Stimulated activated CD8-positive, alpha-beta memory T cell treated with anti-CD3 and anti-CD28 coated beads, Interleukin-12 subunit alpha, Interleukin-12 subunit beta, amount 100 ng/mL, for 1 hour (primary cell): ENCODE results near the gene CSF3.

Experiments used
- DNase-seq: peaks from one replicate; pipeline ENCODE4 v3.0.0-alpha.2; 2020; ENCODE audit warnings: low read depth

Gene CSF3

DNA sequence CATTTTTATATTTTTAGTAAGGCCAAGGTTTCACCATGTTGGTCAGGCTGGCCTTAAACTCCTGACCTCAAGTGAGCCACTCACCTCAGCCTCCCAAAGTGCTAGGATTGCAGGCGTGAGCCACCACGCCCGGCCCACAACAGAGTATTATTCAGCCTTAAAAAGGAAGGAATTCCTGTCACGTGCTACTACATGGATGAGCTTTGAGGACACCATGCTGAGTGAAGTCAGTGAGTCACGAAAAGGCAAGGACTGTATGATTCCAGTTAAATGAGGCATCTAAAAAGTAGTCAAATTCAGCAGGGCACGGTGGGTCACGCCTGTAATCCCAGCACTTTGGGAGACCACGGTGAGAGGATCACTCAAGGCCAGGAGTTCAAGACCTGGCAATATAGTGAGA is 9.7 kb downstream of the CSF3 start:
- no peak for DNase-seq

DNA sequence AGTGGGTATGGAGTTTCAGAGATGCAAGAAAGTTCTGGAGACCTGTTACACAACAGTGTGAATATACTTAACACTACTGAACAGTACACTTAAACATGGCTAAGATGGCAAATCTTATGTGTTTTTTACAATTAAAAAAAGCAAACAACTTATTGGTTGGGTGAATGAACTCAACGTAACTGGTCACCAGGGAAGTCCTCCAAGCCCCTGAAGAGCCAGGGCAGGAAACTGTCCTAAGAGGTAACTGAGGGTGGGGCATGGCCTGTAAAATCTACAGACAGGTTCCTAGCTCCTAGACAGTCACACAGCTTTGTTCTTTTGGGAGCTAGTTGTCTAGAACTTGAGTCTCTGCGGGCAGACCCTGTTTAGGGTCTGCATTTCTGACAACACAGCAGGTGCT is 10.3 kb downstream of the CSF3 start:
- DNase-seq, result no peak

DNA sequence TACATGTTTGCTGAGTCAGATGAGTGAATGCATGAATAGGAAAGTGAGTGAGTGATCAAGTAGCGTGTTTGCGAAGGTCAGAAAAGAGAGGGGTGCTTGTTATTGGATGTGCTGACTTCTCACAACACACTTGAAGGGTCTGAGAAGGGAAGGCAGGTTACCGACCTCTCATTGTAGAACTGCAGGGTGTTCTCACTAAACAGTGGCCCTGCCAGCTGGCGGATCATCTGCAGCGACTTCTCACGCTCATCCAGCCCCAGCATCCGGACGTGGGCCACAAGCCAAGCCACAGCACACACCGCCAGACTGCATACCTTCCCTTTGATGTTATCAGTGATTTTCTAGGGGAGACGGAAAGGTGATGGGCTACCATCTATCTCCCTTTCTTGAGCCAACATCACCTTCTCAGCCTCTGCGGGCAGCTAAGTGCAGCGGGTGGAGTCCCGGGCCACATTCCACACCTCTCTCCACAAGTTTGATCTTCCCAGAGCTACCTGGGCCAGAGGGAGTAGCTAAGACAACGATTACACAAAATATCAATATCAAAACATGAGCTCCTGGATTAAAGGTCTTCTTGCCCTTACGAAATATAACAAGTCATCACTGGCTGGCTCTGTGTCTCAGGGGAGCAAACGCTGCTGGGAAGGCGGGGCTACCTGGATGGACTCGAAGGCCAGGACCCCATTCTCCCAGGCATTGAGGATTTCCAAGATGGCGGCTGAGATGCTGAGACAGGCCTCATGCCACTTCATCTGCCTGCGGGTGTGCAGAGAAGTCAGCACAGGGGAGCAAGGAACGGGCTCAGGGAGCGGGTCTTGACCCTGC is 11.0 kb downstream of the CSF3 start:
- DNase-seq, result no peak

DNA sequence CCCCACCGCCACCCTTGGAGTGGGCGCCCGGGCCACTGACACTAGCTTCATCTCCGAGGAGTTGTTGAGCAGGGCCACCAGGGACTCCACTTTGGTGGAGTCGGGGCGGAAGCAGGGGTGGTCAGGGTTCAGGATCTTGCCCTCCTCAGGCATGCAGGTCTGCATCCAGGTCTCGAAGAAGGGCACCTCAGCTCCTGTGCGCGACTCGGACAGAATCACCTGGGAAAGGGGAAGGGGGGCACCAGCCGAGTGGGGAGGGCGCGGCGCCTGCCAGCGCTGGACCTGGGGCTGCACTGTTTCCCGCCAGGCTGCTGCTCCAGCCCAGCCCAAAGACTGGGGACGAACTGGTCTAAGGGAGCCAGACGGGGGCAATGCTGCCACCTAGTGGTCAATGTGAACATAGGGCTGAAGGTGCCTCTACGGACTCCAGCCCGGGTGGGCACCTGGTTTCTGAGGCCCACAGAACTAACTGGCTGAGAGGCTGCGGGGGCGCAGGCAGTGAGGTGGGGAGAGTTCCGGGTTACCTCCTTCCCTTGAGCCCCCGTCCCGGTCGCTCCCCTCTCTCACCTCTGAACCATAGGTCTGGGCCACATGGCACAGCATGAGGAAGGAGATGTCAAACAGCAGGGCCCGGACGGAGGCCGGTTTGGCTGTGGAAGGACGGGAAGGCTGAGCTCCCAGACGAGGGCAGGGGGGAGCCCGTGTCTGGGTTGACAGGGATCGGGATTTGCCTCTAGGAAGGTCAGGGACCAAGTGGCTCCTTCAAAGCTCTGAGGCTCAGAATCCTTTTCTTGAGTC is 11.8 kb downstream of the CSF3 start:
- peak; percentile 64 for DNase-seq

DNA sequence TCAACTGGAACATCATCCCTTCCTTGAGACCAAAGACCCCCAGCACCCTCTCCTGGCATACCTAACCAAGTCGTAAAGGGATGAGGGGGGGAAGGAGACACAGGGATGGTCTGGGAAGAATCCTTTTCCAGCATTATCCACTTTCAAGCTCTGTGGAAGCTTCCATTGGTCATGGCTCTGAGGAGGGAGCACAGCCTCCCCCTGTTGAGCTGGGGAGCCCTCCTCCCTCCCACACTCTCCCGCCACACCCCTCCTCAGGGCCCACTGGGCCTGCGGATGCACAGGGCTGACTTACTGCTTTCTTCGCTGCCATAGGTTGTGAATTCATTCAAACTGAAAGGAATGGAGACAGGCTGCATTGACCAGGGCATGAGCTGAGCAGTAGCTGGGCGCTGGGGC is 12.4 kb downstream of the CSF3 start:
- no peak for DNase-seq

DNA sequence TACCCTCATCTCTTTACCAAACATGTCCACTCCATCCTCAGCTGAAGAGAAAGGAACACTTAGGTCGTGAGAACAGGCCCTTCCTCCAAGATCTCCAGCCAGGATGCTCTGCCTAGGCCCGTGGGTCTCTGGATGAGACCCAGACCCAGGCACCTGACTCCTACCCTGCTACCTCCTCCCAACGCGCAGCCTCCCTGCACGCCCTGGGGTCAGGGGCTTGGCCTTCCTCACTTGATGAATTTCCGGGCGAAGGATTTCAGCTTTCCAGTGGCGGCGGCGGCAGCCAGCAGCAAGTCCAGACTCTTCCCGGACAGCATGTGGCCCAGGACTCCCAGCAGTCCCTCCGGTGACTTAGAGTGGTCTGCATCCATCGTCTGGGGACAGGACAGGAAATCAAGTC is 13.4 kb downstream of the CSF3 start:
- no peak for DNase-seq

DNA sequence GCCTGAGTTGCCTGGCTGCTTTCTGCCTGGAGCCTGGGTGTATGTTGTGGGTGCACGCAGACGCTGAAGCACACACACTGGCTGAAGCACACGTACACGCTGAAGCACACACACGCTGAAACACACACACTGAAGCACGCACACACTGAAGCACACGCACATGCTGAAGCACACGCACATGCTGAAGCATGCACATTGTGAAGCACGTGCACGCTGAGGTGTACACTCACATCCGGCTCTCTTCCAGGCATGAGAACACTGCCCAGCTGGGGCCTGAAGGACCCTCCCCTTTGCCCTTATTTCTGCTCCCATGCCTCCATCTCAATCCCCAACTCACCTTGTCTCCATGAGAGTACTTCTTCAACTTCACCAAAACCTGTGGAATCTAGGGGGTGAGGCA is 16.5 kb downstream of the CSF3 start:
- DNase-seq, result no peak

DNA sequence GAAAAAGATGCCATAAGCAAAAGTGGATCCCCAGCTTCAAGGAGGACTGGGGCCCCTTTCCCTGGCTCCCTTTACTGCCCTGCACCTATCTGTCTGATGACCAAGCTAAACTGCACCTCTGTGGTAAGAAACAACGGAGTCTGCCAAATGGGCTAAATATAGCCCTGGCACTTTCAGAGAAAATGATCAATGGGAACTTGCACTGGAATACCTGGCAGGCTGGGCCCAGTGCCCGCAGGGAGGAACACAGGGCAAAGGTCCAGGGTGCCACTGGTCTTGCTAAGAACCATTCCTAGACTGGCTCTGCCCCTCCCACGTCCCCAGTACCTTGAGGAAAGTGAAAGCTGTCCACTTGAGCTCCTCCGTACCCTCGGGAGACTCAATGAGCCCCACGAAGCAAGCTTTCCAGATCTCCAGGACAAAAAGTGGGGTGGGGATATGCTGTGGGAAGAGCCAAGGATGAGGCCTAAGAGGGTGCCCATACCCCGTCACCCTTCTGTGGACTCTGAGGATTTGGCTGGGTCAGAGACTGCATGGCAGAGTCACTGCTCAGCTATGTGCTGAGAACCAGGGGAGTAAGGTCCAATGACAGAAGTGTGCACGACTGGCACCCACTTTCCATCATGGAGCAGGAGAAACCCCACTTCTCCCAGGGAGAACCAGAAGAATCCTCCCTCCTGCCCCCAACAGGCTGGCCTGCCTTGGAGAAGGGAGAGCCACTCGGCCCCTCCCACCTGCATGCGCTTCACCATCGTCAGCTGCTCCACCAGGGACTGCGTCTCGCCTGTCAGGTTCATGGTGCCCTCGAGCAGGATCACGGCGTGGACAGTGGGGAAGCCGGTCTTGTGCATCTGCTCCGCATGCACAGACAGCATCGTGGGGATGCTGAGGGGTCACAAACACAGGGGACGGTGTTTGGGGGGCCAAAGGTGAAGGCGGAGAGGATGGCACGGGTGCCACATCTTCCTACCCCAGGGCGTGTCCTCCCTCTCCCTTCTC is 17.4 kb downstream of the CSF3 start:
- DNase-seq, result no peak

DNA sequence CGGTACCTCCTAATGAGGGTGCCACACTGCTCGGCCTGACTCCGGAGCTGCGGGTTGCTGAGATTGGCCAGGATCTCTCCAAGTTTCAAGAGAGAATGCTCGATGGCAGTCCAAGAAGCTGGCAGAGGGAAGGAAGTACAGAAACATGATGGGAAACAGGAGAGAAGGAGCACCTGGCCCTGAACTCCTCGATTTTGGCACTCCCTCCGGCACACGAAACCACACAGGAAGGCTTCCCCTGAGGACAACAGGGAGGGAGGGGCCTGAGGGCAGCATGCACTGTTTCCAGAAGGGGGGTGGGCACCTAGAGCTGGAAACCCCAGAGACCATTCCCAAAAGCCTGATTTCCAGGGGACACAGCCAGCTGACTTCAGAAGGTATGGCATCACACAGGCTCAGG is 18.1 kb downstream of the CSF3 start:
- no peak for DNase-seq

DNA sequence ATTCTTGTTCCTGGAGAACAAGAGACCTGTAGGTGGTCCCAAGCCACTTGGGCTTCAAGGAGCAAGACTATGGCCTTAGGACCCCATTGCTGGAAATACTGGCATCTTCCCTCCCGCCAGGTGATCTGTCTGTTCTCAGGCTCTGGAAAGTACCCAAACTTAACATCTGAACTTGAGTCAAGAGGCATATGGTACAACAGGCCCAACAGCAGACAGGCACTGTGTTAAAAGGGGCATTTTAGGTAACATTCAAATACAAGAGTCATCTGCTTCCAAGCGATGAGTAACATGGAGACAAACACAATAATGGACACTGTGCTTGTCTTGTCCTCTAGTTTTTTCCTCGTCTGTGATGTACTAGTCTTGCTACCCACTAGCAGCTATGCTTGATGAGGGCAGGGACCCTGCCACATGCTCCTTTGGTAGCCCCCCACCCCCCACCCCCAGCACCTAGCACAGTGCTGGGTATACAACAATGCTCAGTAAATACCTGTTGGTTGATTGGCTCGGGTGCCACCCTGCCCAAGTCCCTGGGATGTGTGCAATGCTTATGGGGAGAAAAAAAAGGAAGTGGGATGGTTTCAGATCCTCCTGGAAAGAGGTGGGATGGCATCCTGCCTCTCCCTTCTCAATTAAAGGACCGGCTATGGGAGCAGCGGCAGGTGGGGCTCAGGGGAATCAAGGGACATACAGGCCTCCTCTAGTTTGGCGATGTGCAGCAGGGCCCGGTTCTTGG is 19.4 kb downstream of the CSF3 start:
- DNase-seq, result no peak

DNA sequence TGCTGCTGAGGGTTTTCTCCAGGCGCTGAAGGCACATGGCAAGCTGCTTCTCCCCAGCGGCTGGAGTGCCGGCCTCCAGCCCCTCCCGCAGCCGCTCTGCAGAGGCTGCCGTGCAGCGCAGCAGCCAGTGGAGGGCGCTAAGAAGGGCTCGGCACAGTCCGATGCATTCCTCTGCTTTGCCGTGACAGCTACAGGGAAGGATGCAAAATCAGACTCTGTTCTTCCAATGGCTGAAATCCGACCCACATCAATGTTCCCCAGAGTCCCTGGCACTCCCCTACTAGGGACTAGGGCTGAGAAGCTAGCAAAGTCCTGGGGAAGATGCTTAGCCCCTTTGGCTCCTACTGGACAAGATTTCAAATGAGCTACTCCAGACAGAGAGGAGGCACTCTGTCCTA is 19.9 kb downstream of the CSF3 start:
- no peak for DNase-seq

DNA sequence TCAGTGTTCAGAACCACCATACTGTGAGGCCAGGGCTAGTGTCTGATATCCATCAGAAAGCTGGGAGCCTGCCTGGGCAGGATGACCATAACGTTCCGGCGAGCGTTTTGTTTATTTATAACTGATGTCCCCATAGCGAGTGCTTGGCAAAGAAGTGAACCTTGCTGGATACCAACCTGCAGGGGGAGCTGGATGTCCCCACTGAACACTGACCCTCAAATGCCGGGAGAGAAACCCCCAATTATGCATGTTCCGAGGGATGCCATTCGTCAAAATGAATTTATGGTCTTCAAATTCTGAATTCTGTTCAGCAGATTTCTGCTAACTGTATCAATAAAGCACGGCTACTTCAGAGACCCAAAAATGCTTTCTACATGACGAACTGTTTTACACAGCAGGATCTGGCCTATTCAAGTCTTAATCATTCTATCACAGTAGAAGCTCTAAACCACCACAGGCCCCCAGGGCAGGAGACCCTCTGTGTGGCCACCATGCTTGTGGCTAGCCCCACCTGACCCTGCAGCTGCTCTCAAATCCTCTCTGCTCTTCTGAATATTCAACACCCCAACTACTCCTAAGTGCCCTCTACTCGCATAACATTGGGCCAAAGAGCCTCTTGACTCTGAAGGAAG is 23.8 kb downstream of the CSF3 start:
- no peak for DNase-seq

DNA sequence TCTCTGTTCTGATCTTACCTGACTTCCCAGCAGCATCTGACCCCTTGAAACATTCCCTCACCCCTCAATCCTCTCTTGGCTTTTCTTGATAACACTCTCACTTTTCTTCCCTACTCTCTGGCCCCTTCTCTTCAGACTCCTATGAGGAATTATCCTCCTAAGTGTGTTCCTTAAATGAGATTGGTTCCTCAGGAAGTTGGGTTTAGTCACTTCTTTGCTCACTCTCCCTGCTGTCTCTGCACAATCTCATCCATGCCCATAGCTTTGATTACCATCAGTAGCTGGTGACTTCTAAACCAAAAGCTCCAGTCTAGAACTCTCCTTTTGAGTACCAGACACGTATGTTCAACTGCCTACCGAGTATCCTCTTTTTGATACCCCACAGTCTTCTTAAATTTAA is 26.0 kb downstream of the CSF3 start:
- no peak for DNase-seq

DNA sequence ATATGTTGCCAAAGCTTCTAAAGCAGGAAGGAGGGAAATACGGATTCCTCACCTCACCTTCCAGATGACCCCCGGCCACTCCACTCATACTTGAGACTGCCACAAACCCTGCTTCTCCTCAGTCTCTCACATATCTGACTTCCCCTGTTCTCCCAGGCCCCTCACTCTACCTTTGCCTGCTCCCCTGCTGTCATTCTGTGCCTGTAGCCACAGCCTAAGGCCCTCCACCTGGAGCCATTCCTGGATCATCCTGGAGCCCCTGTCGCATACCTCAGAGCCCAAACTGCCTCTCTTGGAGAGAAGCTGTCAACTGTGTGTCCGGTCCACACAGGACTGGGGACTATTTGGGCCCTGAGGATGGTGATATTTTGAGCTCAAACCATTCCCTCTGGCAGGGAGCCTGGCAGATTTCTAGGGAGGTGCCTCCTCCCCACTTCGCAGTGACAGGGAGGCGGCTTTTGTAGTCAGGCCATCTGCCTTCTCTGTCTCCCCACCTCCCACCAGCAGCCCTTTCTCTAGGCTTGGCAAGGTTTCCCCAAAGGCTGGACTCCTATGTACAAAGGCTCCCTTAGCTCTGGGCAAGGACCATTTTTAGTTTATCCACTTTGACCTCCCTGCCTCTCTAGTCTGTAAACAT is 41.3 kb downstream of the CSF3 start:
- no peak for DNase-seq

DNA sequence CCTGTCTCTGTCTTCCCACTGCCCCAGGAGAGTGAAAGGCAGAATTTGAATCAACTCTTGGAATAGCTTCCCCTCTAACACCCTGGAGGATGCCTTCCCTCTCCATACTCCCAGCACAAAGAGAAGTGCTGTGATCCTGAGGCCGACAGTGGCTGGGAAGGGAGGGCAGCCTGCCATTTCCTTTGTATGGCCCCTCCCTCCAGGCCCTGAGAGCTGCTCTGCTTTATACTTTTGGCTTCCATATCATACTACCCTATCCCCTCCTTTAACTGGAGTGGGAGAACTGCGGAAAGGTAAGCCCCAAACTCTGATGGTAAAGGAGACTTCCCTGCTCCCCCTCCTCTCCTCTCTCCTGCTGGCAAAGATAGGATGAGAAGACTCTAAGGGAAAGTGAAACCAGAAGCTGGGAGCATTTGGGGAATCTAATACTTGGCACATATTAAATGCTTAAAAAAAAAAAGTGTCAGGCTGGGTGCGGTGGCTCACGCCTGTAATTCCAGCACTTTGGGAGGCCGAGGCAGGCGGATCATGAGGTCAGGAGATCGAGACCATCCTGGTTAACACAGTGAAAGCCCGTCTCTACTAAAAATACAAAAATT is 43.0 kb downstream of the CSF3 start:
- no peak for DNase-seq

DNA sequence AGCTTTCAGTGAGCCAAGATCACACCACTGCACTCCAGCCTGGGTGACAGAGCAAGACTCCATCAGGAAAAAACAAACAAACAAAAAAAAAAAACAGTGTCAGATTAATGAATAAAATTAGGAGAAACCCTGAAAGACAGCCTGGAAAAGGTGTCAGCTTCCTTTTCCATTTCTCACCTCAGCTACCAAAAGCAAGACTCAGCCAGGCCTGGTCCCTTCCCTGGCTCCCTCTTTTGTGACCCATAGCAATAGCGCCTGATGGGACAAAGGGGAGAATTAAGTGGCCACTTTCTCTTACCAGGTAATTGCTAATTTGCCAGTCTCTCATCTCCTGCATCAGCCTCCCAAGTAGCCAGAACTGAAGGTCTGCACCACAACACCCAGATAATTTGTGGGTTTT is 43.6 kb downstream of the CSF3 start:
- no peak for DNase-seq

DNA sequence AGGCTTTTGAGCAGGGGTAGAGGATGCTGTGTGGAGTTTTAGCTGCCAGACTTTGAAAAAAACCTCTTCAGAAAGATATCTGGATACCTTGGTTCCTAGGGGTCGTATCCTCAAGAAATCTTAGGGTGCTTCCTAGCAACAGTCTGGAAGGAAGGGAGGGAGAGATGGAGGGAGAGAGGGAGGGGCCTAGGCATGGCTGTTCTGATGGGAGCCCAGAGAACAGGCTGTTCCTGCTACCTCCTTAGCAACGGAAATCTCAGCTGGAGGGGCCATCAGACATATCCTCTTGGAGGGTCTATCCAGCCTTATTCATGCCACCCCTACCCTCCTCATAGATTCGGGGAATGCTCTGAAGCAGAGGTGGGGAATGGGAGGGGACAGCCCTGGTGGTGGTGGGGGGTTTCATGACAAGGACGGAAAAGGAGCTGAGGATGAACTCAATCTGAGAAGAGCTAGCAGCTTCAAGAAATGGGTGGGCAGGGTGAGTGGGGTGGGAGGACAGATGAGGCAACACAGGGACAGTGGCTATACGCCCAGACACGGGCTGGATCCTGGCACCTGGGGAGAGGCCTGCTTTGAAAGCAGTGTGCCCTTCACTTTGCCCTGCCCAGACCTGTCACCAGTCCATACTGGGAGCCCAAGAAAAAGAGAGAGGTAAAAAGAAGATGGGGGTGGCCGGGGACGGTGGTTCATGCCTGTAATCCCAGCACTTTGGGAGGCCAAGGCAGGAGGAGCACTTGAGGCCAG is 44.7 kb downstream of the CSF3 start:
- DNase-seq, result no peak

DNA sequence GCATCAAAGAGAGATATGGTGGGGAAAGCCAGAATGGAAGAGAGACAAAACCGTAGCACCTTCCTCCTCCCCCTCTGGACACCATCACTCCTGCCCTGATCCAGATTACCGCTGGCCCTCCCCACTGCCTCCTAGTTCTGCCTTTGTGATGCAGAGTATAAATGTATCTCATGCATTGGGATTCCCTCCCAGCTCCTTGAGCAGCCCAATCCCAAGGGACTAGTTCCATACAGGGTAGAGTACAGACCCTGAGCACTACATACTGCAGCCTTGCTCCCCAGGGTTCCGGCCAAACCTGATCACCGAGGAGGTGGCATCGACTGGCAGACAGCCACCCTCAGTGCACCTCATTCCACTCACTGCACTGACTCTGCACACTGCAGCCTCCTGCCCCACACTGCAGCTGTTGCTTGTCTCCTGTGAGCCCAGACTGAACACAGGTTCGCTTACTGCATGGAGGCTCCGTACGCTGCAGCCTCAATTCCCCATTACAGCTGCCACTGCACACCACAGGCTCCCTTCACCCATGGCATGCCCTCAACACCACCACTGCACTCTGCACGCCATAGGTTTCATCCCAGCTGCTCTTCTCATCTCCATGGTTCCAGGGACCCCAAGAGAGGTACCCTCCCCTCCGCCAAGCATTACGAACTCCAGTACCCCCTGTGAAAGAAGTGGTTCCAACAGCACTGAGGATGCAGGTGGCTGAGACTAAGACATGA is 45.8 kb downstream of the CSF3 start:
- DNase-seq, result no peak

DNA sequence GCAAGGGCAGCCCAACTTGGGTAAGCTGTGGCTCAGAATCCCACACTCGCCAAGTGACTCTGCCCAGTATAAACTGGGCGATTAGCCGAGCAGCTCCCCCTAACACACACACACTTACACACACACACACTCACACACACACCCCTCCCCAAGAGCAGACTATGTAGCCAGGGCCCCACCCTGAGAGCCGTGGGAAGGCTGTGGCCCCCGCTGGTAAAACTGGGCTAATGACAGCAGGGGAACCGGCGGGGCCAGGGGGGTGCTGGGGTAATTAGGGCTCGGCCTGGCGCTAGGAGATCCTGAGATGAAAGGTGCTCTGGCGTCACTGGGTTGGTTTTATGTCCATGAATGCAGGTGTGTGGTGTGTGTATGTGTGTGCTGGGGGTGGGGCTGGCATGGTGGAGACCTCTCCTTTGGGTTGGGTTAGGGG is 46.4 kb downstream of the CSF3 start:
- no peak for DNase-seq
